AG04449 (cell line): ENCODE data around the gene XYLT1.

Experiments used
- CTCF ChIA-PET: fragments of 350-600 bp; formaldehyde crosslinking; extraction: SDS; loops from one replicate; lab custom pipeline; 2021; ENCODE audit warnings: antibody characterized with exemption; lab: Yijun Ruan, JAX
- POLR2A ChIA-PET: fragments of 400-600, 350-600 bp; formaldehyde crosslinking; extraction: SDS; loops from one replicate; lab custom pipeline; 2020; ENCODE audit warnings: antibody characterized with exemption, inconsistent platforms; lab: Yijun Ruan, JAX
- DNase-seq: peaks from one replicate; pipeline ENCODE4 v3.0.0-alpha.2; 2010; ENCODE audit warnings: low read depth, low spot score
- H3K4me3 ChIP-seq: 2 replicates; pipeline ENCODE4 v1.5.1; 2011; ENCODE audit warnings: low read depth, mild to moderate bottlenecking, control low read depth, low read length
- TF ChIP-seq, protein P1 (sequence below): IDR thresholded peaks from one replicate; pipeline ENCODE4 v1.5.1; 2011; ENCODE audit warnings: mild to moderate bottlenecking, moderate library complexity, low read length, control low read depth, inconsistent platforms; ENCODE audit not compliant: insufficient read depth; ENCODE audit errors: missing control alignments

The XYLT1 gene

DNA sequence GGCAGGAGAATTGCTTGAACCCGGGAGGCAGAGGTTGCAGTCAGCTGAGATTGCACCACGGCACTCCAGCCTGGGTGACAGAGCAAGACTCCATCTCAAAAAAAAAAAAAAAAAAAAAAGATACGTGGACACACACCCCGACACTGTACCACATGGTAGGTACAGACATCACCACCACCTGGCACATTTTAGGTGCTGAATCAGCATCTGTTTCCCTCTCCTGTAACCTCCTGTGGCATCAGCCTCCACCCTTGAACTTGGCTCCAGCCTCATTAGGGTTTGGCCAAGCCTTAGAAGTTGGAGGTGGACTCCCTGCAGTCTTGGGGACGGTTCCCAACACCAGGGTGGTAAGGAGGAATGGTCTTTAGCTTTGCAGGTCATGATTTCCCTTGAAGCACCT, 46.0 kb downstream of the XYLT1 start:
- TF ChIP-seq, protein P1, sequence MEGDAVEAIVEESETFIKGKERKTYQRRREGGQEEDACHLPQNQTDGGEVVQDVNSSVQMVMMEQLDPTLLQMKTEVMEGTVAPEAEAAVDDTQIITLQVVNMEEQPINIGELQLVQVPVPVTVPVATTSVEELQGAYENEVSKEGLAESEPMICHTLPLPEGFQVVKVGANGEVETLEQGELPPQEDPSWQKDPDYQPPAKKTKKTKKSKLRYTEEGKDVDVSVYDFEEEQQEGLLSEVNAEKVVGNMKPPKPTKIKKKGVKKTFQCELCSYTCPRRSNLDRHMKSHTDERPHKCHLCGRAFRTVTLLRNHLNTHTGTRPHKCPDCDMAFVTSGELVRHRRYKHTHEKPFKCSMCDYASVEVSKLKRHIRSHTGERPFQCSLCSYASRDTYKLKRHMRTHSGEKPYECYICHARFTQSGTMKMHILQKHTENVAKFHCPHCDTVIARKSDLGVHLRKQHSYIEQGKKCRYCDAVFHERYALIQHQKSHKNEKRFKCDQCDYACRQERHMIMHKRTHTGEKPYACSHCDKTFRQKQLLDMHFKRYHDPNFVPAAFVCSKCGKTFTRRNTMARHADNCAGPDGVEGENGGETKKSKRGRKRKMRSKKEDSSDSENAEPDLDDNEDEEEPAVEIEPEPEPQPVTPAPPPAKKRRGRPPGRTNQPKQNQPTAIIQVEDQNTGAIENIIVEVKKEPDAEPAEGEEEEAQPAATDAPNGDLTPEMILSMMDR, result no peak
- no peak overlapping the region for H3K4me3 ChIP-seq
- no peak for DNase-seq
- POLR2A ChIA-PET, result no interaction called here
- CTCF ChIA-PET, result no interaction called here

DNA sequence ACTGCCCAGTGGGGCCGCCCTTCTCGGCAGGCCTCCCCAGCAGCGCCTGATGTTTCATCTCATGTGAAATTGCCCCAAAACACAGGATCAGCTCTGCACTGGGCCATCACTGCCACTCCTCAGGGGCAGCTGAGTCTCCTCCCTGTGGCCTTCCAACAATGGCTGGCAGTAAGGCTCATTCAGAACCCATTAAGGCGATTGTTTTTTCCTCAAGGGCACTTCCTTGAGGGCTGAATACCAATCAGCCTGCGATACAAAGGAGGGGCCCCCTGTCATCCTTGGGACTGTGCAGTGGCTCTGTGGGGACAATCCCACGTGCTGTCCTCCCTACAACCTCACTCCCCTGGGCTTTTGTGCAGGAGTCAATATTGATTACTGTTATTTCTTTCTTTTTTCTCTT, 47.5 kb downstream of the XYLT1 start:
- DNase-seq, result no peak
- ChIA-PET POLR2A (no interaction called here), CTCF (interaction anchor here (2.0 kb wide), 1 partner anchor 8 kb away, joined by 8 read pairs; no protein-coding TSS in a partner anchor)

GRCh38 chr16:17420816-17421215, 49.9 kb downstream of the XYLT1 start:
- TF ChIP-seq, protein P1, result no peak
- DNase-seq, result no peak
- H3K4me3 ChIP-seq, result no peak overlapping the region
- CTCF ChIA-PET, result interaction anchor here (0.9 kb wide), 2 partner anchors 10 to 47 kb away, joined by 3 read pairs; no protein-coding TSS in a partner anchor
- POLR2A ChIA-PET, result no interaction called here

More for the DNA sequence above, 47.5 kb downstream of the XYLT1 start:
- H3K4me3 ChIP-seq, result no peak overlapping the region
- TF ChIP-seq, protein P1, result no peak

- TF ChIP-seq, protein P1, result no peak
- CTCF ChIA-PET, result interaction anchor here (0.9 to 2.6 kb wide), 2 partner anchors 9 to 160 kb away, joined by 5 to 6 read pairs; no protein-coding TSS in a partner anchor
- DNase-seq, result no peak
- POLR2A ChIA-PET, result no interaction called here
- H3K4me3 ChIP-seq, result no peak overlapping the region
These were observed 51.5 kb downstream of the XYLT1 start for GRCh38 chr16:17419266-17419665.

- ChIA-PET CTCF (interaction anchor here (0.8 to 2.6 kb wide), 6 partner anchors 11 to 217 kb away, joined by 3 to 11 read pairs (median 3); no protein-coding TSS in a partner anchor), POLR2A (no interaction called here)
- no peak for DNase-seq
- H3K4me3 ChIP-seq, result no peak overlapping the region
- TF ChIP-seq, protein P1, result no peak
These were observed 53.0 kb downstream of the XYLT1 start for GRCh38 chr16:17417740-17418139.

GRCh38 chr16:17416461-17417311, 54.1 kb downstream of the XYLT1 start:
- TF ChIP-seq, protein P1, result no peak
- ChIA-PET POLR2A (interaction anchor here (1.6 kb wide), 1 partner anchor 11 kb away, joined by 6 read pairs; no protein-coding TSS in a partner anchor), CTCF (interaction anchor here (0.8 to 2.0 kb wide), 7 partner anchors 11 to 52 kb away, joined by 3 to 11 read pairs (median 6); no protein-coding TSS in a partner anchor)
- no peak for DNase-seq
- no peak overlapping the region for H3K4me3 ChIP-seq
